ENCODE data around the gene FHIT. TPM values are rescaled to one million over a fixed set of nuclear protein-coding genes. Genes with fewer than 3 reads are reported as not detected.

The FHIT gene
- polyA plus RNA-seq, 1 of the 3 experiments (the other 2 are of a cell fraction), result 0.41 TPM

DNA sequence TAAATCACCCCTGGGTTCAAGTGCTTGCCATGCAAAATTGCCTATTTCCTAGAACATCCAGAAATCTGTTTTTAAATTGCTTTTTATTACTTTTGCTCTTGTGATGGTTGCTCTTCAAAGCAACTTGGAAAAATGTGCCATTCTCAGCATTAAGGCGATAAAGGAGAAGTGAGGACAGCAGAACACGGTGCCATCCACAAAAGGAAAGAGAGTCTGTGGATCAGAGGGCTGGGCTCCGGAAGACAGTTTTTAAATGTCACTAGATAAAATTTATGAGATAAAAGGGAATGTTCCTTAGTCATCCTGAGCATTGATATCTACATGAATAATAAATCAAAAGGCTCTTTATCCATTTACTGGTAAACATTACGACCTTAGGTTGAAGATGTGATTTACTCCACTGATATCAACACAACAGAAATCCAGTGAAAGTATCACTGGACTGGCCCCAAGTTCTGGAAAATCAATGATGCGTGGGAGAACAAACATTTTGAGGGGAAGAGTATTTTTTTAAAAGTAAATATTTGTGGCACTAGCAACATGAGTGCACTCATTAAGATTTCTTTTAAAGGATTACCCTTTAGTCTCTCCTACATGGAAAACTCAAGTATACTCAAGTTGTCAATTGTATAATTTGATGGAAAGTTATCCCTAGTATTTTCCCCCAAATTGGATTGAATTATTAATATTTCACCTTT, 554.7 kb downstream of the FHIT start:
- no peak overlapping the region for H2AFZ ChIP-seq (ENCODE audit: low read depth)
- H3F3A ChIP-seq (replicated peaks; ENCODE audit: insufficient read depth), result no peaks in the 10 kb centered on the region
- no peak for TF ChIP-seq TAF1 (IDR thresholded peaks at IDR 0.05; ENCODE audit: borderline replicate concordance, low read depth, low read length)
- TF ChIP-seq RFX5 (IDR thresholded peaks at IDR 0.05; ENCODE audit: low read length), result no peak
- TF ChIP-seq ELF1 (IDR thresholded peaks at IDR 0.05), result no peak
- H4K20me1 ChIP-seq (ENCODE audit: insufficient read depth), result no peaks in the 10 kb centered on the region
- H3K27me3 ChIP-seq (ENCODE audit: insufficient read depth), result no peaks in the 10 kb centered on the region
- no peaks in the 10 kb centered on the region for H3K9me3 ChIP-seq
- no peaks in the 10 kb centered on the region for H3K36me3 ChIP-seq (replicated peaks in 1 of 2; ENCODE audit: control insufficient read depth in 1 of 2, insufficient read depth in 2 of 2, low read length in 1 of 2)
- H3K79me2 ChIP-seq (ENCODE audit: insufficient read depth), result no peaks in the 10 kb centered on the region
- no peak overlapping the region for H3K27ac ChIP-seq (ENCODE audit: low read depth in 2 of 2, low read length in 1 of 2)
- DNase-seq, result no peak
- H3K4me2 ChIP-seq, result no peak overlapping the region
- ChIA-PET POLR2A (no interaction called here), CTCF (no interaction called here)
- H3K9ac ChIP-seq, result no peak overlapping the region
- 61% methylated on average over 5 of the region's 5 CpGs for WGBS (ENCODE audit: low lambda C conversion rate)
- no peak overlapping the region for H3K4me3 ChIP-seq (ENCODE audit: low read depth in 2 of 2, low read length in 1 of 2)
- H3K4me1 ChIP-seq (ENCODE audit: control insufficient read depth in 1 of 2, insufficient read depth in 2 of 2, low read depth in 1 of 2, low read length in 1 of 2), result no peaks in the 10 kb centered on the region; a peak in 1 of 4 replicates
- no peaks in the 10 kb centered on the region for H3K9me2 ChIP-seq

DNA sequence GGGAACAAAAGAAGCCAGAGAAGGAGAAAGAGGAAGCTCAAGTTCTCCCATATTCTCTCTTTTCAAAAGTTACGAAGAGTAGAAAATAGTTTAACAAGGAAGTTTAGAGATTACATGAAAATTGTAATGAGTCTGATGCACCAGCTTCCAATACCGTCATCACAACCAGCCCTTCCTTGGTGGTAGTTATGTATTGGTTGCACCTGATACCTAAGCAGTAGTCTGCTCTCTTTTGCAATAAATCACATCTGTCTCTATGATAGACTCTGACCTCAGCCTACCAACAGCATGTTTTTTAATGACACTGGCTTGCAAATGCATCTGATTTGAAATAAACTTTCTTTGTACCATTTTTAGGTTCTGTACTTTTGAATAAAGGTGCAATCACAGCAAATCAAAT, 575.8 kb downstream of the FHIT start:
- Histone ChIP-seq H3K27ac (ENCODE audit: low read depth in 2 of 2, low read length in 1 of 2) (no peak overlapping the region), H3K9me2 (no peaks in the 10 kb centered on the region), H3K4me2 (no peak overlapping the region), H4K20me1 (ENCODE audit: insufficient read depth) (no peaks in the 10 kb centered on the region), H3K4me3 (ENCODE audit: low read depth in 2 of 2, low read length in 1 of 2) (no peak overlapping the region), H3K79me2 (ENCODE audit: insufficient read depth) (no peaks in the 10 kb centered on the region), H3K9me3 (no peaks in the 10 kb centered on the region), H2AFZ (ENCODE audit: low read depth) (no peak overlapping the region), H3K27me3 (ENCODE audit: insufficient read depth) (no peaks in the 10 kb centered on the region), H3K4me1 (ENCODE audit: control insufficient read depth in 1 of 2, insufficient read depth in 2 of 2, low read depth in 1 of 2, low read length in 1 of 2) (no peaks in the 10 kb centered on the region), H3K36me3 (replicated peaks in 1 of 2; ENCODE audit: control insufficient read depth in 1 of 2, insufficient read depth in 2 of 2, low read length in 1 of 2) (no peaks in the 10 kb centered on the region), H3F3A (replicated peaks; ENCODE audit: insufficient read depth) (no peaks in the 10 kb centered on the region), H3K9ac (no peak overlapping the region)
- ChIA-PET CTCF (no interaction called here), POLR2A (no interaction called here)
- TF ChIP-seq POLR2AphosphoS5 (IDR thresholded peaks at IDR 0.05; ENCODE audit: low read depth, low read length) (no peak), RXRA (IDR thresholded peaks at IDR 0.05; ENCODE audit: borderline replicate concordance, low read depth) (no peak), SIN3A (IDR thresholded peaks at IDR 0.05; ENCODE audit: borderline replicate concordance, low read depth, low read length) (no peak), RAD21 (IDR thresholded peaks at IDR 0.05; ENCODE audit: low read length) (no peak), NFIC (IDR thresholded peaks at IDR 0.05; ENCODE audit: borderline replicate concordance) (no peak), TEAD4 (IDR thresholded peaks at IDR 0.05; ENCODE audit: borderline replicate concordance, insufficient read depth) (no peak), NRF1 (IDR thresholded peaks at IDR 0.05; ENCODE audit: low read depth, low read length) (no peak), FOSL2 (IDR thresholded peaks at IDR 0.05; ENCODE audit: borderline replicate concordance, low read depth) (no peak), CHD2 (IDR thresholded peaks at IDR 0.05; ENCODE audit: low read length, partially characterized antibody) (no peak), TCF12 (IDR thresholded peaks at IDR 0.05) (no peak), JUND (IDR thresholded peaks at IDR 0.05) (no peak)
- TF ChIP-seq, protein P1, sequence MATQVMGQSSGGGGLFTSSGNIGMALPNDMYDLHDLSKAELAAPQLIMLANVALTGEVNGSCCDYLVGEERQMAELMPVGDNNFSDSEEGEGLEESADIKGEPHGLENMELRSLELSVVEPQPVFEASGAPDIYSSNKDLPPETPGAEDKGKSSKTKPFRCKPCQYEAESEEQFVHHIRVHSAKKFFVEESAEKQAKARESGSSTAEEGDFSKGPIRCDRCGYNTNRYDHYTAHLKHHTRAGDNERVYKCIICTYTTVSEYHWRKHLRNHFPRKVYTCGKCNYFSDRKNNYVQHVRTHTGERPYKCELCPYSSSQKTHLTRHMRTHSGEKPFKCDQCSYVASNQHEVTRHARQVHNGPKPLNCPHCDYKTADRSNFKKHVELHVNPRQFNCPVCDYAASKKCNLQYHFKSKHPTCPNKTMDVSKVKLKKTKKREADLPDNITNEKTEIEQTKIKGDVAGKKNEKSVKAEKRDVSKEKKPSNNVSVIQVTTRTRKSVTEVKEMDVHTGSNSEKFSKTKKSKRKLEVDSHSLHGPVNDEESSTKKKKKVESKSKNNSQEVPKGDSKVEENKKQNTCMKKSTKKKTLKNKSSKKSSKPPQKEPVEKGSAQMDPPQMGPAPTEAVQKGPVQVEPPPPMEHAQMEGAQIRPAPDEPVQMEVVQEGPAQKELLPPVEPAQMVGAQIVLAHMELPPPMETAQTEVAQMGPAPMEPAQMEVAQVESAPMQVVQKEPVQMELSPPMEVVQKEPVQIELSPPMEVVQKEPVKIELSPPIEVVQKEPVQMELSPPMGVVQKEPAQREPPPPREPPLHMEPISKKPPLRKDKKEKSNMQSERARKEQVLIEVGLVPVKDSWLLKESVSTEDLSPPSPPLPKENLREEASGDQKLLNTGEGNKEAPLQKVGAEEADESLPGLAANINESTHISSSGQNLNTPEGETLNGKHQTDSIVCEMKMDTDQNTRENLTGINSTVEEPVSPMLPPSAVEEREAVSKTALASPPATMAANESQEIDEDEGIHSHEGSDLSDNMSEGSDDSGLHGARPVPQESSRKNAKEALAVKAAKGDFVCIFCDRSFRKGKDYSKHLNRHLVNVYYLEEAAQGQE (IDR thresholded peaks at IDR 0.05; ENCODE audit: low read depth, low read length), result no peak
- 65% methylated on average over 2 of the region's 2 CpGs for WGBS (ENCODE audit: low lambda C conversion rate)
- no peak for DNase-seq
